Measurements from ENCODE around the gene JPH3.

JPH3 gene

DNA sequence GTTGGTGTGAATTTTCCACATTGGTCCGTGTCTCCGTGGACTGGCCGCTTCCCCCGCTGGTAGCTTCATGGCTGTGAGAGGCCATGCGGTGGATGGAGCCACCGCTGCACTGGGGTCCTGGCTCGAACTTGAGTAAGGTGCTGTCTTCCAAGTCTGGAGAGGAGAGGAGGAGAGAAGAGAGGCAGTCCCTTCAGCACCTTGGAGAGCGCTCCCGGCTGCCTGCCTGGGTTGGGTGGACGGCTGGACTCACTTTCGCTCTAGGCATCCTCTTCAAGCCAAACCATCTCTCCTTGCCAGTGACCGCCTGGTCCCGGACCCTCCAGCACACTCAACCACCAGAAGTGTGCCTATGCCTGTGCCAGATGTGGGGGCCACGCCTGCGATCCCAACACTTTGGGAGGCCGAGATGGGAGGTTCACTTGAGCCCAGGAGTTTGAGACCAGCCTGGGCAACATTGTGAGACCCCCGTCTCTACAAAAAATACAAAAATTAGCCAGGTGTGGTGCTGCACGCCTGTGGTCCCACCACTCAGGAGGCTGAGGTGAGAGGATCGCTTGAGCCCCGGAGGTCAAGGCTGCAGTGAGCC, 6.2 kb downstream of the JPH3 start:
- TF ChIP-seq, protein P1, sequence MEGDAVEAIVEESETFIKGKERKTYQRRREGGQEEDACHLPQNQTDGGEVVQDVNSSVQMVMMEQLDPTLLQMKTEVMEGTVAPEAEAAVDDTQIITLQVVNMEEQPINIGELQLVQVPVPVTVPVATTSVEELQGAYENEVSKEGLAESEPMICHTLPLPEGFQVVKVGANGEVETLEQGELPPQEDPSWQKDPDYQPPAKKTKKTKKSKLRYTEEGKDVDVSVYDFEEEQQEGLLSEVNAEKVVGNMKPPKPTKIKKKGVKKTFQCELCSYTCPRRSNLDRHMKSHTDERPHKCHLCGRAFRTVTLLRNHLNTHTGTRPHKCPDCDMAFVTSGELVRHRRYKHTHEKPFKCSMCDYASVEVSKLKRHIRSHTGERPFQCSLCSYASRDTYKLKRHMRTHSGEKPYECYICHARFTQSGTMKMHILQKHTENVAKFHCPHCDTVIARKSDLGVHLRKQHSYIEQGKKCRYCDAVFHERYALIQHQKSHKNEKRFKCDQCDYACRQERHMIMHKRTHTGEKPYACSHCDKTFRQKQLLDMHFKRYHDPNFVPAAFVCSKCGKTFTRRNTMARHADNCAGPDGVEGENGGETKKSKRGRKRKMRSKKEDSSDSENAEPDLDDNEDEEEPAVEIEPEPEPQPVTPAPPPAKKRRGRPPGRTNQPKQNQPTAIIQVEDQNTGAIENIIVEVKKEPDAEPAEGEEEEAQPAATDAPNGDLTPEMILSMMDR (IDR thresholded peaks at IDR 0.05; ENCODE audit: low read depth, low read length, missing control alignments), result no peak
- DNase-seq (ENCODE audit: low read depth), result no peak
- no peak overlapping the region for H3K4me3 ChIP-seq (ENCODE audit: low read depth, low read length)

DNA sequence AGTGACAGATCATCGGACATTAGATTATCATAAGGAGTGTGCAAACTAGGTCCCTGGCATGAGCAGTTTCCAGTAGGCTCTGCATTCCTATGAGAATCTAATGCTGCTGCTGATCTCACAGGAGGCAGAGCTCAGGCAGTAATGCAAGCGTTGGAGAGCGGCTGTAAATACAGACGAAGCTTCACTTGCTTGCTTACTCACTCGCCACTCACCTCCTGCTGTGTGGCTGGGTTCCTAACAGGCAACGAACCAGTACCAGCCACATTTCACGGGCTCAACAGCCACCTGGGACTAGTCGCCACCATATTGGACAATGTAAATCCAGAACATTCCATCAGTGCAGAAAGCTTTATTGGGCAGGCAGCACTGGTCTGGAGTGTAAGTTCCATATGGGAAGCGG, 7.7 kb downstream of the JPH3 start:
- TF ChIP-seq, protein P1 (IDR thresholded peaks at IDR 0.05; ENCODE audit: low read depth, low read length, missing control alignments), result no peak
- H3K4me3 ChIP-seq (ENCODE audit: low read depth, low read length), result no peak overlapping the region
- no peak for DNase-seq (ENCODE audit: low read depth)

DNA sequence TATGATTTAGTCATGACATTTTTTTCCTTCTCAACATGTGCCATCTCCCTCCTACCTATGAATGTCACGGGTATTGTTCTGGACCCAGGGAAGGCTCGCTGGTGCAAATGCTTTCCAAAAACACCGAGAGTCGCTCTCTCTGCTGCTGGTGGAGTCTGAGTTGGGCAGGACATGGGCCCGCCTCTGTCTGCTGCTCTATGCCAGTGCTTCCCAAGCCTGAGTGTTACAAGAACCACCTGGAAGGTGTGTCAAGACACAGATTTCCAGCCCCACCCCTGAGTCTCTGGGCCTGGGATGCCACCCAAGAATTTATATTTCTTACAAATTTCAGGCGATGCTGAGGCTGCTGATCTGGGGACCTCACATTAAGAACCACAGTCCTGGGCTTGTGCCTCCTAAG, 9.1 kb downstream of the JPH3 start:
- no peak for DNase-seq (ENCODE audit: low read depth)
- H3K4me3 ChIP-seq (ENCODE audit: low read depth, low read length), result no peak overlapping the region
- TF ChIP-seq, protein P1 (IDR thresholded peaks at IDR 0.05; ENCODE audit: low read depth, low read length, missing control alignments), result no peak

DNA sequence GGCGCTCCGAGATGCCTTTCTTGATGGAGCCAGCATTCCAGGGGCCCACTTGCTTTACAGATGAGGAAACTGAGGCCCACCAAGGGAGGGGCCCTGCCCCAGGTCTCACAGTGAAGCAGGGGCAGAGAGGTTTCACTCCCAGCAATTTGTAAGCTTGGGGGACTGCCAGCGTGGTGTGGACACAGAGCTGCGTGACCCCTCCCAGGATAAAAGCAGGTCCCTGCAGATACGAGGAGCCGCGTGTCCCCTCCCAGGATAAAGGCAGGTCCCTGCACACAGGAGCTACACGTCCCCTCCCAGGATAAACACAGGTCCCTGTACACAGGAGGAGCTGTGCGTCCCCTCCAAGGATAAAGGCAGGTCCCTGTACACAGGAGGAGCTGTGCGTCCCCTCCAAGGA, 11.7 kb downstream of the JPH3 start:
- H3K4me3 ChIP-seq (ENCODE audit: low read depth, low read length), result no peak overlapping the region
- TF ChIP-seq, protein P1 (IDR thresholded peaks at IDR 0.05; ENCODE audit: low read depth, low read length, missing control alignments), result no peak
- DNase-seq (ENCODE audit: low read depth), result no peak

- no peak for DNase-seq (ENCODE audit: low read depth)
- TF ChIP-seq, protein P1 (IDR thresholded peaks at IDR 0.05; ENCODE audit: low read depth, low read length, missing control alignments), result no peak
Measured at GRCh38 chr16:87615621-87616041, 13.3 kb downstream of the JPH3 start.

GRCh38 chr16:87616556-87616955, 14.2 kb downstream of the JPH3 start:
- H3K4me3 ChIP-seq (ENCODE audit: low read depth, low read length), result no peak overlapping the region
- TF ChIP-seq, protein P1 (IDR thresholded peaks at IDR 0.05; ENCODE audit: low read depth, low read length, missing control alignments), result no peak
- no peak for DNase-seq (ENCODE audit: low read depth)

More at GRCh38 chr16:87615621-87616041, 13.3 kb downstream of the JPH3 start:
- no peak overlapping the region for H3K4me3 ChIP-seq (ENCODE audit: low read depth, low read length)

DNA sequence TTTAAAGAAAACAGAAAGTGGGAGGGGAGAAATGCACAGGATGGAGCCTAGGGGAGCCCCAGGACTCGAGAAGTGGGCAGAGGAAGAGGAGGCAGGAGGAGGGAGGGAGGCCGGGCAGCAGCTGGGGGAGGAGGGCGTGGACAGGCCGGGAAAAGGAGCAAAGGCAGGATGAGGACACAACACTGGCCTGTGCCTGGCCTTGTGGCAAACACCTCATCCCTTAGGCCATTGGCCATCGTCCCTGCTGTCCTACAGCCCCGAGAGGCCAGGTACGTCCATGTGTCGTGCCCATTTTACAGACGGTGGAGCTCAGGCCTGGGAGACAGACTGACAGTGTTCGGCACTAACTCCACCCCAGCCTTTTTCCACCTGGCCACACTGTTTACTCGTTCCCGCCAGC, 15.9 kb downstream of the JPH3 start:
- H3K4me3 ChIP-seq (ENCODE audit: low read depth, low read length), result no peak overlapping the region
- TF ChIP-seq, protein P1 (IDR thresholded peaks at IDR 0.05; ENCODE audit: low read depth, low read length, missing control alignments), result no peak
- DNase-seq (ENCODE audit: low read depth), result no peak
